Endothelial cell of umbilical vein (primary cell): ENCODE results near the gene ABCA10. TPM values are rescaled to one million over a fixed set of nuclear protein-coding genes. Genes with fewer than 3 reads are reported as not detected.

ENCODE experiments used
- BruUV-seq: library from RNA; stranded (reverse); fragments of 400-500 nt; replicated peaks from 2 replicates; lab custom pipeline; 2021; lab: Mats Ljungman, UMichigan
- CTCF ChIA-PET: fragments of 300-600, 350-600 bp; sonication (Branson Sonifier 250); formaldehyde crosslinking; loops from one replicate; lab custom pipeline; 2021; ENCODE audit warnings: antibody characterized with exemption, inconsistent platforms; lab: Charles Lee
- POLR2A ChIA-PET: fragments of 300-600, 350-600 bp; sonication (Branson Sonifier 250); formaldehyde crosslinking; loops from one replicate; lab custom pipeline; 2021; ENCODE audit warnings: antibody characterized with exemption, inconsistent platforms; lab: Charles Lee
- DNase-seq: peaks from one replicate; pipeline ENCODE4 v3.0.0-alpha.2; 2011; ENCODE audit warnings: low read depth, low spot score
- FAIRE-seq: peaks from 2 replicates; lab custom pipeline; 2011; peaks lifted over from hg19 to GRCh38; lab: Jason Lieb, UNC
- H2AFZ ChIP-seq: 2 replicates; pipeline ENCODE4 v1.6.0; 2012; ENCODE audit warnings: low read depth, low read length, control low read depth, inconsistent platforms
- H3K27ac ChIP-seq: 2 replicates; pipeline ENCODE4 v1.5.1; 2011; ENCODE audit warnings: low read depth, mild to moderate bottlenecking, control low read depth, low read length, moderate library complexity; ENCODE audit not compliant: insufficient read depth
- H3K27me3 ChIP-seq, 2 experiments: 2 replicates each; pipeline versions ENCODE4 v1.6.0 to v1.6.1; 2011; ENCODE audit warnings: low read length in 2 of 2, mixed read lengths in 1 of 2; ENCODE audit not compliant: control insufficient read depth in 2 of 2, insufficient read depth in 2 of 2
- H3K36me3 ChIP-seq, 2 experiments: 2 replicates in 1 of 2; 3 replicates in 1 of 2; pipeline ENCODE4 v1.5.1; 2011; ENCODE audit warnings: low read length in 2 of 2, mild to moderate bottlenecking in 1 of 2, moderate library complexity in 1 of 2; ENCODE audit not compliant: control insufficient read depth in 2 of 2, insufficient read depth in 2 of 2; ENCODE audit errors: extremely low read depth in 1 of 2
- H3K4me1 ChIP-seq: 3 replicates; pipeline ENCODE4 v1.5.1; 2011; ENCODE audit warnings: mild to moderate bottlenecking, low read length; ENCODE audit not compliant: control insufficient read depth, insufficient read depth; ENCODE audit errors: extremely low read depth
- H3K4me2 ChIP-seq: 2 replicates; pipeline ENCODE4 v1.6.1; 2011; ENCODE audit warnings: low read length, control low read depth, mixed read lengths; ENCODE audit not compliant: insufficient read depth
- H3K4me3 ChIP-seq, 3 experiments: fragments of 200-600 bp in 1 of 3; sonication (generic), shearing (Covaris generic) in 1 of 3; replicated peaks in 1 of 3; 2 replicates each; pipeline ENCODE4 v1.5.1; 2011 to 2016; ENCODE audit warnings: control low read depth in 3 of 3, low read length in 3 of 3, mild to moderate bottlenecking in 2 of 3, inconsistent platforms in 1 of 3, low read depth in 1 of 3, moderate library complexity in 1 of 3; ENCODE audit not compliant: insufficient read depth in 1 of 3
- H3K79me2 ChIP-seq: 2 replicates; pipeline ENCODE4 v1.6.0; 2012; ENCODE audit warnings: low read length, inconsistent platforms; ENCODE audit not compliant: control insufficient read depth, insufficient read depth
- H3K9ac ChIP-seq: replicated peaks from 2 replicates; pipeline ENCODE3; 2011; ENCODE audit warnings: low read length, control low read depth; ENCODE audit not compliant: insufficient read depth; ENCODE audit errors: extremely low read depth
- H3K9me1 ChIP-seq: replicated peaks from 3 replicates; pipeline ENCODE4 v1.6.0; 2011; ENCODE audit warnings: mild to moderate bottlenecking, low read length; ENCODE audit not compliant: control insufficient read depth, insufficient read depth; ENCODE audit errors: extremely low read depth
- H3K9me3 ChIP-seq: replicated peaks from 2 replicates; pipeline ENCODE4 v1.5.1; 2012; ENCODE audit warnings: low read length, inconsistent platforms; ENCODE audit not compliant: control insufficient read depth, insufficient read depth
- H4K20me1 ChIP-seq: replicated peaks from 2 replicates; pipeline ENCODE3; 2011; ENCODE audit warnings: mild to moderate bottlenecking, low read length; ENCODE audit not compliant: control insufficient read depth, insufficient read depth; ENCODE audit errors: extremely low read depth
- EZH2 ChIP-seq: IDR thresholded peaks from 2 replicates; pipeline ENCODE4 v1.6.1; 2012; ENCODE audit warnings: borderline replicate concordance, low read depth, mild to moderate bottlenecking, moderate library complexity, low read length, inconsistent platforms; ENCODE audit not compliant: severe bottlenecking
- FOS ChIP-seq: IDR thresholded peaks from 2 replicates; pipeline ENCODE4 v1.6.1; 2011; ENCODE audit warnings: mild to moderate bottlenecking, low read length, moderate library complexity, borderline replicate concordance; ENCODE audit not compliant: insufficient read depth
- GATA2 ChIP-seq: IDR thresholded peaks from 2 replicates; pipeline ENCODE4 v1.7.0; 2011; ENCODE audit warnings: low read depth, mild to moderate bottlenecking, moderate library complexity, mixed read lengths, low read length; ENCODE audit not compliant: insufficient read length, insufficient read depth
- JUN ChIP-seq: IDR thresholded peaks from 2 replicates; pipeline ENCODE4 v1.6.1; 2011; ENCODE audit warnings: borderline replicate concordance, low read depth; ENCODE audit not compliant: insufficient read length, insufficient read depth
- MYC ChIP-seq: IDR thresholded peaks from one replicate; pipeline ENCODE4 v1.6.1; 2011; ENCODE audit warnings: mild to moderate bottlenecking, low read depth, low read length
- POLR2A ChIP-seq: IDR thresholded peaks from 2 replicates; pipeline ENCODE4 v1.6.1; 2012; ENCODE audit warnings: low read depth, mild to moderate bottlenecking, control low read depth, low read length
- POLR2AphosphoS5 ChIP-seq: IDR thresholded peaks from 2 replicates; pipeline ENCODE4 v1.6.1; 2012; ENCODE audit warnings: low read depth, mild to moderate bottlenecking, control low read depth, low read length, moderate library complexity; ENCODE audit not compliant: insufficient read depth
- dilution Hi-C: fragments of 300-500 bp; cut with MboI; formaldehyde crosslinking; loops from one replicate; pipeline ENCODE4 v1.15.0; 2019; ENCODE audit warnings: low sequenced_read_pairs; ENCODE audit not compliant: extremely low pct_ligation_motif_present
- intact Hi-C: fragments of 100-400 bp; cut with micrococcal nuclease; formaldehyde crosslinking; loops from one replicate; pipeline ENCODE4 v1.10.0; 2022
- polyA plus RNA-seq, 4 experiments: library from polyadenylated mRNA; depleted of rRNA in 3 of 4; stranded (reverse) in 3 of 4; unstranded in 1 of 4; fragments of >200 nt; gene quantifications; 2 replicates each; pipeline versions ENCODE4 v1.2.1 to v1.2.3, GENCODE V29; 2011 to 2012; ENCODE audit warnings: missing spikeins in 1 of 4
- total RNA-seq: library from RNA; stranded (reverse); gene quantifications from 2 replicates; pipeline ENCODE4 v1.2.3, GENCODE V29; 2021
- TF ChIP-seq, protein P1 (sequence below): IDR thresholded peaks from 2 replicates; pipeline ENCODE4 v1.6.1; 2011; ENCODE audit not compliant: insufficient read depth, insufficient read length
- TF ChIP-seq, protein P2 (sequence below), 2 donors: IDR thresholded peaks; 1 replicate in 1 of 2; 2 replicates in 1 of 2; pipeline ENCODE4 v1.5.1; 2011; ENCODE audit warnings: low read length in 2 of 2, mild to moderate bottlenecking in 2 of 2, moderate library complexity in 2 of 2, control low read depth in 1 of 2, inconsistent platforms in 1 of 2, low read depth in 1 of 2; ENCODE audit not compliant: insufficient read depth in 1 of 2; ENCODE audit errors: extremely low read depth in 1 of 2

ABCA10 gene
- total and polyA plus RNA-seq, 2 donors (not counting 3 experiments of a cell fraction or from before 2014, with no cell fraction given) = 0.22 to 2.1 TPM

DNA sequence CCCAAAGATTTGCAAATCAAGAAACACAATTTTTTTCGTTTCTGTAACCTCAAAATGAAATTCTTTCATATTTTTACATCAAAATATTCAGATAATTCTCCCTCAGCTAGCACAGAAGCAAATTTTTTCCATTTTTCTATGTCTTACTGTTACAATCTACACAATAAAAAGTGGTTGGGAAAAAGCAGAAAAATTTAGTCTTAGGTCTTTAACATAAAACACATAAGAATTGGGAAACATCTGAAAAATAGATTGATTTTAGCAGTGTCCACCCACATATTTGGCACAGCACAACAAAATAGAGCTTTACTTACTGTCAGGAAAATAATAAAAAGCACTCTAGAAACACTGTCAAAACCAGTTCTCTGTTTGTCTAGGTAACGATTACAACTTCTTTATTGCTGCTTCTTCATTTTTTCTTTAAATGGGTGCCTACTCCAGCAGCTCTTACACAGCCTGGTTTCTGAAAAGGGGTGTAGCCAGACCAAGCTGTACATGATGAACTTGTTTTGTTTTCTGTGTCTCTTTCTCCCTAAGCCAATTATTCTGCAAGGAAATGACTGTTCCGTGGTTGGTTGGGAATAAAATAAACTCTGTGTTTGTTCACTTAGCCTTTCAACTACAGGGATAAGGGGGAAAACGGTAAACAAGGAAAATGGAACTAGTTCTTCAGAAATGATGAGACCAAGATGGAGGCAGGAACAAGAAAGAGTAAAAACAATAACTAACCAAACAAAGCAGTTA, 87.0 kb downstream of the ABCA10 start, which contains the start of gene ABCA6:
Gene ABCA6, minus strand, starts transcription at position 465 of the 744 bp plus-strand sequence. CDS start 1,192 bp downstream, outside the sequence.
- intact Hi-C loops = no loop called here
- POLR2A ChIA-PET = no interaction called here
- no peaks in the 10 kb centered on the region for H3K79me2 ChIP-seq
- peak within 1 kb of the TSS; percentile 2 to 54 (median 24) for H3K4me3 ChIP-seq
- CTCF ChIA-PET = interaction anchor here (1.2 to 3.4 kb wide), 3 partner anchors 9 to 370 kb away, joined by 3 to 10 read pairs (median 5); no protein-coding TSS in a partner anchor
- H3K36me3 ChIP-seq = no peaks in the 10 kb centered on the region
- peak within 1 kb of the TSS; percentile 40 for H3K4me2 ChIP-seq
- H4K20me1 ChIP-seq = no peaks in the 10 kb centered on the region
- dilution Hi-C loops = no loop called here
- DNase-seq (peak; percentile 91), FAIRE-seq (peak; percentile 82)
- TF ChIP-seq, protein P1, sequence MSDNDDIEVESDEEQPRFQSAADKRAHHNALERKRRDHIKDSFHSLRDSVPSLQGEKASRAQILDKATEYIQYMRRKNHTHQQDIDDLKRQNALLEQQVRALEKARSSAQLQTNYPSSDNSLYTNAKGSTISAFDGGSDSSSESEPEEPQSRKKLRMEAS = no peak
- TF ChIP-seq POLR2A (no peak), EZH2 (no peak), JUN (no peak), MYC (no peak), POLR2AphosphoS5 (no peak), FOS (no peak), GATA2 (no peak)
- TF ChIP-seq, protein P2, sequence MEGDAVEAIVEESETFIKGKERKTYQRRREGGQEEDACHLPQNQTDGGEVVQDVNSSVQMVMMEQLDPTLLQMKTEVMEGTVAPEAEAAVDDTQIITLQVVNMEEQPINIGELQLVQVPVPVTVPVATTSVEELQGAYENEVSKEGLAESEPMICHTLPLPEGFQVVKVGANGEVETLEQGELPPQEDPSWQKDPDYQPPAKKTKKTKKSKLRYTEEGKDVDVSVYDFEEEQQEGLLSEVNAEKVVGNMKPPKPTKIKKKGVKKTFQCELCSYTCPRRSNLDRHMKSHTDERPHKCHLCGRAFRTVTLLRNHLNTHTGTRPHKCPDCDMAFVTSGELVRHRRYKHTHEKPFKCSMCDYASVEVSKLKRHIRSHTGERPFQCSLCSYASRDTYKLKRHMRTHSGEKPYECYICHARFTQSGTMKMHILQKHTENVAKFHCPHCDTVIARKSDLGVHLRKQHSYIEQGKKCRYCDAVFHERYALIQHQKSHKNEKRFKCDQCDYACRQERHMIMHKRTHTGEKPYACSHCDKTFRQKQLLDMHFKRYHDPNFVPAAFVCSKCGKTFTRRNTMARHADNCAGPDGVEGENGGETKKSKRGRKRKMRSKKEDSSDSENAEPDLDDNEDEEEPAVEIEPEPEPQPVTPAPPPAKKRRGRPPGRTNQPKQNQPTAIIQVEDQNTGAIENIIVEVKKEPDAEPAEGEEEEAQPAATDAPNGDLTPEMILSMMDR (IDR thresholded peaks at IDR 0.05; ENCODE audit: extremely low read depth in 1 of 2, insufficient read depth in 1 of 2, low read depth in 1 of 2, low read length in 2 of 2) = no peak
- TSS peak; percentile 53 for BruUV-seq
- H3K27me3 ChIP-seq = no peaks in the 10 kb centered on the region
- H3K4me1 ChIP-seq = peaks cover 18% of the 10 kb centered on the region
- H3K27ac ChIP-seq = peak within 1 kb of the TSS; percentile 50
- peak within 1 kb of the TSS; percentile 61 for H3K9ac ChIP-seq
- H3K9me3 ChIP-seq = no peaks in the 10 kb centered on the region
- peak within 1 kb of the TSS; percentile 87 for H2AFZ ChIP-seq
- no peaks in the 10 kb centered on the region for H3K9me1 ChIP-seq
